HepG2 (cell line): ENCODE data around the gene DDC. TPM values are rescaled to one million over a fixed set of nuclear protein-coding genes. Genes with fewer than 3 reads are reported as not detected.

Experiments used
- ATF7 ChIP-seq, 2 experiments: fragments of 450-650 bp in 1 of 2; sonication (generic) in 1 of 2; formaldehyde crosslinking in 1 of 2; IDR thresholded peaks; 2 replicates each; pipeline versions ENCODE4 v1.4.0 to v1.6.1; 2016 to 2020; ENCODE audit warnings: antibody characterized with exemption in 1 of 2, mild to moderate bottlenecking in 1 of 2, missing genetic modification reagents in 1 of 2
- KLF16 ChIP-seq, 2 experiments: sonication (generic) in 1 of 2; formaldehyde crosslinking in 1 of 2; IDR thresholded peaks; 2 replicates each; pipeline versions ENCODE4 v1.6.1 to v1.8.0; 2016 to 2023; ENCODE audit warnings: missing genetic modification reagents in 2 of 2, missing compliant biosample characterization in 1 of 2
- MEIS2 ChIP-seq: sonication (generic); formaldehyde crosslinking; IDR thresholded peaks from 2 replicates; pipeline ENCODE4 v1.9.0; 2021; ENCODE audit warnings: mild to moderate bottlenecking, missing genetic modification reagents
- SP140L ChIP-seq: sonication (generic); formaldehyde crosslinking; IDR thresholded peaks from 2 replicates; pipeline ENCODE4 v1.4.0; 2020; ENCODE audit warnings: missing genetic modification reagents, borderline replicate concordance
- U2AF2 ChIP-seq: fragments of 200-400 bp; formaldehyde crosslinking; IDR thresholded peaks from 2 replicates; pipeline ENCODE4 v1.6.1; 2017; ENCODE audit warnings: low read depth, mild to moderate bottlenecking, low read length
- ZKSCAN5 ChIP-seq: sonication (generic); formaldehyde crosslinking; IDR thresholded peaks from 2 replicates; pipeline ENCODE4 v1.5.1; 2020; ENCODE audit warnings: mild to moderate bottlenecking, missing genetic modification reagents
- ZNF232 ChIP-seq: sonication (generic); formaldehyde crosslinking; IDR thresholded peaks from 2 replicates; pipeline ENCODE4 v1.4.0; 2020; ENCODE audit warnings: missing genetic modification reagents, borderline replicate concordance
- ZNF282 ChIP-seq: fragments of 450-650 bp; IDR thresholded peaks from 2 replicates; pipeline ENCODE4 v1.6.1; 2018; ENCODE audit not compliant: partially characterized antibody
- ZNF746 ChIP-seq: sonication (generic); formaldehyde crosslinking; IDR thresholded peaks from 2 replicates; pipeline ENCODE4 v1.8.0; 2022; ENCODE audit warnings: mild to moderate bottlenecking, missing genetic modification reagents
- ZNF749 ChIP-seq: sonication (generic); formaldehyde crosslinking; IDR thresholded peaks from 2 replicates; pipeline ENCODE4 v1.8.0; 2022; ENCODE audit warnings: mild to moderate bottlenecking, missing genetic modification reagents, moderate library complexity, borderline replicate concordance
- polyA plus RNA-seq, 8 experiments: library from polyadenylated mRNA; depleted of rRNA in 3 of 8; stranded (reverse) in 7 of 8; unstranded in 1 of 8; fragments of >200 nt; fragmentation: Illumina TruSeq in 4 of 8; extraction: Trizol in 4 of 8; gene quantifications; 2 replicates each; pipeline versions ENCODE4 v1.2.1 to v1.2.3, GENCODE V29; 2011 to 2016; ENCODE audit warnings: low read depth in 4 of 8, missing spikeins in 1 of 8, mixed read lengths in 1 of 8; ENCODE audit not compliant: insufficient read depth in 1 of 8
- total RNA-seq, 5 experiments: library from RNA; depleted of rRNA; stranded (reverse); fragments of >200 nt; fragmentation: Illumina TruSeq; extraction: Trizol; gene quantifications; 2 replicates each; pipeline ENCODE4 v1.2.3, GENCODE V29; 2016; ENCODE audit warnings: low read depth in 1 of 5
- TF ChIP-seq, protein P1 (sequence below): sonication (generic); formaldehyde crosslinking; IDR thresholded peaks from 2 replicates; pipeline ENCODE4 v1.5.0; 2020; ENCODE audit warnings: mild to moderate bottlenecking, missing genetic modification reagents, borderline replicate concordance
- TF ChIP-seq, protein P2 (sequence below): sonication (generic); formaldehyde crosslinking; IDR thresholded peaks from 2 replicates; pipeline ENCODE4 v1.4.0; 2020; ENCODE audit warnings: missing genetic modification reagents
- TF ChIP-seq, protein P3 (sequence below): sonication (generic); formaldehyde crosslinking; IDR thresholded peaks from 2 replicates; pipeline ENCODE4 v1.4.0; 2020; ENCODE audit warnings: mild to moderate bottlenecking, low read depth, missing genetic modification reagents
- TF ChIP-seq, protein P4 (sequence below): sonication (generic); formaldehyde crosslinking; IDR thresholded peaks from 2 replicates; pipeline ENCODE4 v1.5.0; 2020; ENCODE audit warnings: missing genetic modification reagents
- TF ChIP-seq, protein P5 (sequence below): sonication (generic); formaldehyde crosslinking; IDR thresholded peaks from 2 replicates; pipeline ENCODE4 v1.9.0; 2021; ENCODE audit warnings: missing genetic modification reagents, mild to moderate bottlenecking, borderline replicate concordance
- TF ChIP-seq, protein P6 (sequence below): sonication (generic); formaldehyde crosslinking; IDR thresholded peaks from 2 replicates; pipeline ENCODE4 v1.4.0; 2020; ENCODE audit warnings: missing genetic modification reagents

The DDC gene
- total and polyA plus RNA-seq, 2 of the 13 experiments (the other 11 are each of a cell fraction or from before 2014, with no cell fraction given), result 11.7 to 93.3 TPM

DNA sequence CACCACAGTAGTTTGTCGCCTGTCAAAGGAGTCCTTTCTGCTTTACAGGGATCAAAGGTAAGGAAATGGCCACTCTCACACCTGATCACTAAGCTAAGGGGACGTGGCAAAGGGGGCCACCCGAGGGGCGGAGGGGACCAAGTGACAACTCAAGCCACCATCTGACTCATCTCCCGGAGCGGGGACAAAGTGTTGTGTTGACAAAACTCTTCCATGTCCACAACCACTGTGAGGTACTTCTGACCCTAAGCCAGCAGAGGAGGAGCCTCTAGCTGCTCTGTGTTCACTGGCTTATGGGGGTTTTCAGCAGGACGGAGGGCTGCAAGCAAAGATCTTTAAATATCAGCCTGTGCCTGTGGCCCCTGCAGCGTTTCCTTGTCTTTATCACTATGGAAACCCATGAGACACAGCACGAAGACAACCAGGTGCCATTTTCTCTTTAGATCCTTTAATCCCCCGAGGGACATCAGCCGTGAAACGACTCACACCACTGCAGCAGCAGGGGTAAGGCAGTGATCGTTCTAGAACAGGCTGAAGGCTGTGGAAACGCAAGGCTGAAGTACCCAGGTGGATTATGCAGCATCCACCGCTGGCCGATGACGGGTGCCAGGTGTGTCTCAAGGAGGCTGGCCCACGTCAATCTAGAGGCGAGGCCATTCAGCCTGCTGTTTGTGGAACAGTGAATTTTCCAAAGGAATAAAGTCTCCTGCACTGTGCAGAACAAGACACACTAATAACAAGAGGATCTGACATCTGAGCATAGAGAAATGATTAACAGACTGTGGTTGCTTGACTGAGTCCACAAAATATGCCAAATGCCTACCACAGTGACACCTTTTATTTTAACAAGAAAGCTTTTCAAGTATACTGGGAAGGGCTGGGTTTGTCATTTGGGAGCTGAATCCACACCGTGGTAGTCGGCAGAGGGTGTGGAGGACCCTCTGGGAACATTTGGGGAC lies 26.6 kb upstream of the DDC start (continued):
- TF ChIP-seq, protein P1, sequence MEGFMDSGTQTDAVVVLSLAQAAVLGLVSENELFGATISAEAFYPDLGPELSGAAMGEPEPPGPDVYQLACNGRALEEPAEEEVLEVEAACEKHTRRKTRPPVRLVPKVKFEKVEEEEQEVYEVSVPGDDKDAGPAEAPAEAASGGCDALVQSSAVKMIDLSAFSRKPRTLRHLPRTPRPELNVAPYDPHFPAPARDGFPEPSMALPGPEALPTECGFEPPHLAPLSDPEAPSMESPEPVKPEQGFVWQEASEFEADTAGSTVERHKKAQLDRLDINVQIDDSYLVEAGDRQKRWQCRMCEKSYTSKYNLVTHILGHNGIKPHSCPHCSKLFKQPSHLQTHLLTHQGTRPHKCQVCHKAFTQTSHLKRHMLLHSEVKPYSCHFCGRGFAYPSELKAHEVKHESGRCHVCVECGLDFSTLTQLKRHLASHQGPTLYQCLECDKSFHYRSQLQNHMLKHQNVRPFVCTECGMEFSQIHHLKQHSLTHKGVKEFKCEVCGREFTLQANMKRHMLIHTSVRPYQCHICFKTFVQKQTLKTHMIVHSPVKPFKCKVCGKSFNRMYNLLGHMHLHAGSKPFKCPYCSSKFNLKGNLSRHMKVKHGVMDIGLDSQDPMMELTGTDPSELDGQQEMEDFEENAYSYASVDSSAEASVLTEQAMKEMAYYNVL (CRISPR knock-in tag), result no peak; the same call in 1 of the 2 replicates
- TF ChIP-seq, protein P2, sequence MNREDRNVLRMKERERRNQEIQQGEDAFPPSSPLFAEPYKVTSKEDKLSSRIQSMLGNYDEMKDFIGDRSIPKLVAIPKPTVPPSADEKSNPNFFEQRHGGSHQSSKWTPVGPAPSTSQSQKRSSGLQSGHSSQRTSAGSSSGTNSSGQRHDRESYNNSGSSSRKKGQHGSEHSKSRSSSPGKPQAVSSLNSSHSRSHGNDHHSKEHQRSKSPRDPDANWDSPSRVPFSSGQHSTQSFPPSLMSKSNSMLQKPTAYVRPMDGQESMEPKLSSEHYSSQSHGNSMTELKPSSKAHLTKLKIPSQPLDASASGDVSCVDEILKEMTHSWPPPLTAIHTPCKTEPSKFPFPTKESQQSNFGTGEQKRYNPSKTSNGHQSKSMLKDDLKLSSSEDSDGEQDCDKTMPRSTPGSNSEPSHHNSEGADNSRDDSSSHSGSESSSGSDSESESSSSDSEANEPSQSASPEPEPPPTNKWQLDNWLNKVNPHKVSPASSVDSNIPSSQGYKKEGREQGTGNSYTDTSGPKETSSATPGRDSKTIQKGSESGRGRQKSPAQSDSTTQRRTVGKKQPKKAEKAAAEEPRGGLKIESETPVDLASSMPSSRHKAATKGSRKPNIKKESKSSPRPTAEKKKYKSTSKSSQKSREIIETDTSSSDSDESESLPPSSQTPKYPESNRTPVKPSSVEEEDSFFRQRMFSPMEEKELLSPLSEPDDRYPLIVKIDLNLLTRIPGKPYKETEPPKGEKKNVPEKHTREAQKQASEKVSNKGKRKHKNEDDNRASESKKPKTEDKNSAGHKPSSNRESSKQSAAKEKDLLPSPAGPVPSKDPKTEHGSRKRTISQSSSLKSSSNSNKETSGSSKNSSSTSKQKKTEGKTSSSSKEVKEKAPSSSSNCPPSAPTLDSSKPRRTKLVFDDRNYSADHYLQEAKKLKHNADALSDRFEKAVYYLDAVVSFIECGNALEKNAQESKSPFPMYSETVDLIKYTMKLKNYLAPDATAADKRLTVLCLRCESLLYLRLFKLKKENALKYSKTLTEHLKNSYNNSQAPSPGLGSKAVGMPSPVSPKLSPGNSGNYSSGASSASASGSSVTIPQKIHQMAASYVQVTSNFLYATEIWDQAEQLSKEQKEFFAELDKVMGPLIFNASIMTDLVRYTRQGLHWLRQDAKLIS, result no peak
- TF ChIP-seq ZNF746 (CRISPR knock-in tag) (no peak), U2AF2 (no peak), KLF16 (CRISPR knock-in tag; IDR thresholded peaks at IDR 0.05) (peak in 1 of 2 experiments; percentile 35; a peak in 1 of 4 replicates), ZNF749 (CRISPR knock-in tag) (no peak), SP140L (no peak), ZKSCAN5 (no peak), ATF7 (IDR thresholded peaks at IDR 0.05) (no peak), ATF7 (CRISPR knock-in tag; IDR thresholded peaks at IDR 0.05) (no peak), ZNF282 (no peak), MEIS2 (CRISPR knock-in tag) (no peak), ZNF232 (CRISPR knock-in tag) (peak; percentile 43; the same call in 1 of the 2 replicates)
- TF ChIP-seq, protein P3, sequence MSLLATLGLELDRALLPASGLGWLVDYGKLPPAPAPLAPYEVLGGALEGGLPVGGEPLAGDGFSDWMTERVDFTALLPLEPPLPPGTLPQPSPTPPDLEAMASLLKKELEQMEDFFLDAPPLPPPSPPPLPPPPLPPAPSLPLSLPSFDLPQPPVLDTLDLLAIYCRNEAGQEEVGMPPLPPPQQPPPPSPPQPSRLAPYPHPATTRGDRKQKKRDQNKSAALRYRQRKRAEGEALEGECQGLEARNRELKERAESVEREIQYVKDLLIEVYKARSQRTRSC (CRISPR knock-in tag), result no peak
- TF ChIP-seq, protein P4, sequence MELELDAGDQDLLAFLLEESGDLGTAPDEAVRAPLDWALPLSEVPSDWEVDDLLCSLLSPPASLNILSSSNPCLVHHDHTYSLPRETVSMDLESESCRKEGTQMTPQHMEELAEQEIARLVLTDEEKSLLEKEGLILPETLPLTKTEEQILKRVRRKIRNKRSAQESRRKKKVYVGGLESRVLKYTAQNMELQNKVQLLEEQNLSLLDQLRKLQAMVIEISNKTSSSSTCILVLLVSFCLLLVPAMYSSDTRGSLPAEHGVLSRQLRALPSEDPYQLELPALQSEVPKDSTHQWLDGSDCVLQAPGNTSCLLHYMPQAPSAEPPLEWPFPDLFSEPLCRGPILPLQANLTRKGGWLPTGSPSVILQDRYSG (CRISPR knock-in tag), result no peak
- TF ChIP-seq, protein P5, sequence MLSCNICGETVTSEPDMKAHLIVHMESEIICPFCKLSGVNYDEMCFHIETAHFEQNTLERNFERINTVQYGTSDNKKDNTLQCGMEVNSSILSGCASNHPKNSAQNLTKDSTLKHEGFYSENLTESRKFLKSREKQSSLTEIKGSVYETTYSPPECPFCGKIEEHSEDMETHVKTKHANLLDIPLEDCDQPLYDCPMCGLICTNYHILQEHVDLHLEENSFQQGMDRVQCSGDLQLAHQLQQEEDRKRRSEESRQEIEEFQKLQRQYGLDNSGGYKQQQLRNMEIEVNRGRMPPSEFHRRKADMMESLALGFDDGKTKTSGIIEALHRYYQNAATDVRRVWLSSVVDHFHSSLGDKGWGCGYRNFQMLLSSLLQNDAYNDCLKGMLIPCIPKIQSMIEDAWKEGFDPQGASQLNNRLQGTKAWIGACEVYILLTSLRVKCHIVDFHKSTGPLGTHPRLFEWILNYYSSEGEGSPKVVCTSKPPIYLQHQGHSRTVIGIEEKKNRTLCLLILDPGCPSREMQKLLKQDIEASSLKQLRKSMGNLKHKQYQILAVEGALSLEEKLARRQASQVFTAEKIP (CRISPR knock-in tag), result no peak
- TF ChIP-seq, protein P6, sequence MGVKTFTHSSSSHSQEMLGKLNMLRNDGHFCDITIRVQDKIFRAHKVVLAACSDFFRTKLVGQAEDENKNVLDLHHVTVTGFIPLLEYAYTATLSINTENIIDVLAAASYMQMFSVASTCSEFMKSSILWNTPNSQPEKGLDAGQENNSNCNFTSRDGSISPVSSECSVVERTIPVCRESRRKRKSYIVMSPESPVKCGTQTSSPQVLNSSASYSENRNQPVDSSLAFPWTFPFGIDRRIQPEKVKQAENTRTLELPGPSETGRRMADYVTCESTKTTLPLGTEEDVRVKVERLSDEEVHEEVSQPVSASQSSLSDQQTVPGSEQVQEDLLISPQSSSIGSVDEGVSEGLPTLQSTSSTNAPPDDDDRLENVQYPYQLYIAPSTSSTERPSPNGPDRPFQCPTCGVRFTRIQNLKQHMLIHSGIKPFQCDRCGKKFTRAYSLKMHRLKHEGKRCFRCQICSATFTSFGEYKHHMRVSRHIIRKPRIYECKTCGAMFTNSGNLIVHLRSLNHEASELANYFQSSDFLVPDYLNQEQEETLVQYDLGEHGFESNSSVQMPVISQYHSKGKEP (CRISPR knock-in tag), result no peak
